HepG2 (cell line): Measurements from ENCODE around the gene MTARC1. TPM values are rescaled to one million over a fixed set of nuclear protein-coding genes. Genes with fewer than 3 reads are reported as not detected.

Experiments used
- FOXJ3 ChIP-seq: sonication (generic); formaldehyde crosslinking; IDR thresholded peaks from 2 replicates; pipeline ENCODE4 v1.4.0; 2020; ENCODE audit warnings: missing genetic modification reagents, mild to moderate bottlenecking, borderline replicate concordance
- GABPB1 ChIP-seq: IDR thresholded peaks from 2 replicates; pipeline ENCODE4 v1.6.1; 2016; ENCODE audit warnings: mild to moderate bottlenecking, missing genetic modification reagents, moderate library complexity, missing compliant biosample characterization
- GATAD2A ChIP-seq: IDR thresholded peaks from 2 replicates; pipeline ENCODE4 v1.6.1; 2016
- HOXA7 ChIP-seq: sonication (generic); formaldehyde crosslinking; IDR thresholded peaks from 2 replicates; pipeline ENCODE4 v1.8.1; 2022; ENCODE audit warnings: mild to moderate bottlenecking, missing genetic modification reagents, moderate library complexity
- HOXA9 ChIP-seq: sonication (generic); formaldehyde crosslinking; IDR thresholded peaks from 2 replicates; pipeline ENCODE4 v1.8.1; 2022; ENCODE audit warnings: missing genetic modification reagents, mild to moderate bottlenecking, moderate library complexity, borderline replicate concordance
- JARID2 ChIP-seq: sonication (generic); formaldehyde crosslinking; IDR thresholded peaks from 2 replicates; pipeline ENCODE4 v1.8.1; 2023; ENCODE audit warnings: missing genetic modification reagents, inconsistent platforms; ENCODE audit not compliant: insufficient replicate concordance
- KLF15 ChIP-seq: sonication (generic); formaldehyde crosslinking; IDR thresholded peaks from 2 replicates; pipeline ENCODE4 v1.8.1; 2023; ENCODE audit warnings: borderline replicate concordance, mild to moderate bottlenecking, inconsistent platforms, missing genetic modification reagents, mixed read lengths
- MED1 ChIP-seq: sonication (generic); formaldehyde crosslinking; IDR thresholded peaks from 2 replicates; pipeline ENCODE4 v1.4.0; 2020; ENCODE audit warnings: missing genetic modification reagents
- ONECUT2 ChIP-seq: sonication (generic); formaldehyde crosslinking; IDR thresholded peaks from 2 replicates; pipeline ENCODE4 v1.4.0; 2020; ENCODE audit warnings: missing genetic modification reagents
- ZSCAN9 ChIP-seq: IDR thresholded peaks from 2 replicates; pipeline ENCODE4 v1.6.1; 2016; ENCODE audit warnings: borderline replicate concordance
- polyA plus RNA-seq, 8 experiments: library from polyadenylated mRNA; depleted of rRNA in 3 of 8; stranded (reverse) in 7 of 8; unstranded in 1 of 8; fragments of >200 nt; fragmentation: Illumina TruSeq in 4 of 8; extraction: Trizol in 4 of 8; gene quantifications; 2 replicates each; pipeline versions ENCODE4 v1.2.1 to v1.2.3, GENCODE V29; 2011 to 2016; ENCODE audit warnings: low read depth in 4 of 8, missing spikeins in 1 of 8, mixed read lengths in 1 of 8; ENCODE audit not compliant: insufficient read depth in 1 of 8
- total RNA-seq, 5 experiments: library from RNA; depleted of rRNA; stranded (reverse); fragments of >200 nt; fragmentation: Illumina TruSeq; extraction: Trizol; gene quantifications; 2 replicates each; pipeline ENCODE4 v1.2.3, GENCODE V29; 2016; ENCODE audit warnings: low read depth in 1 of 5
- TF ChIP-seq, protein P1 (sequence below): sonication (generic); formaldehyde crosslinking; IDR thresholded peaks from 2 replicates; pipeline ENCODE4 v1.5.1; 2020; ENCODE audit warnings: mild to moderate bottlenecking, missing genetic modification reagents
- TF ChIP-seq, protein P2 (sequence below): sonication (generic); formaldehyde crosslinking; IDR thresholded peaks from 2 replicates; pipeline ENCODE4 v1.4.0; 2020; ENCODE audit warnings: mild to moderate bottlenecking, missing genetic modification reagents
- TF ChIP-seq, protein P3 (sequence below): IDR thresholded peaks from 2 replicates; pipeline ENCODE4 v1.6.1; 2016; ENCODE audit warnings: low read depth
- TF ChIP-seq, protein P4 (sequence below), 2 experiments: sonication (generic) in 1 of 2; formaldehyde crosslinking in 1 of 2; IDR thresholded peaks; 2 replicates each; pipeline versions ENCODE4 v1.4.0 to v1.6.1; 2018 to 2020; ENCODE audit warnings: missing genetic modification reagents in 2 of 2, borderline replicate concordance in 1 of 2, low read depth in 1 of 2, mild to moderate bottlenecking in 1 of 2, missing biosample characterization in 1 of 2
- TF ChIP-seq, protein P5 (sequence below): sonication (generic); formaldehyde crosslinking; IDR thresholded peaks from 2 replicates; pipeline ENCODE4 v1.5.1; 2020; ENCODE audit warnings: missing genetic modification reagents, mild to moderate bottlenecking, borderline replicate concordance
- TF ChIP-seq, protein P6 (sequence below): sonication (generic); formaldehyde crosslinking; IDR thresholded peaks from 2 replicates; pipeline ENCODE4 v1.5.0; 2020; ENCODE audit warnings: mild to moderate bottlenecking, missing genetic modification reagents

MTARC1 gene
- total and polyA plus RNA-seq, 2 of the 13 experiments (the other 11 are each of a cell fraction or from before 2014, with no cell fraction given) = 19.4 to 106 TPM

DNA sequence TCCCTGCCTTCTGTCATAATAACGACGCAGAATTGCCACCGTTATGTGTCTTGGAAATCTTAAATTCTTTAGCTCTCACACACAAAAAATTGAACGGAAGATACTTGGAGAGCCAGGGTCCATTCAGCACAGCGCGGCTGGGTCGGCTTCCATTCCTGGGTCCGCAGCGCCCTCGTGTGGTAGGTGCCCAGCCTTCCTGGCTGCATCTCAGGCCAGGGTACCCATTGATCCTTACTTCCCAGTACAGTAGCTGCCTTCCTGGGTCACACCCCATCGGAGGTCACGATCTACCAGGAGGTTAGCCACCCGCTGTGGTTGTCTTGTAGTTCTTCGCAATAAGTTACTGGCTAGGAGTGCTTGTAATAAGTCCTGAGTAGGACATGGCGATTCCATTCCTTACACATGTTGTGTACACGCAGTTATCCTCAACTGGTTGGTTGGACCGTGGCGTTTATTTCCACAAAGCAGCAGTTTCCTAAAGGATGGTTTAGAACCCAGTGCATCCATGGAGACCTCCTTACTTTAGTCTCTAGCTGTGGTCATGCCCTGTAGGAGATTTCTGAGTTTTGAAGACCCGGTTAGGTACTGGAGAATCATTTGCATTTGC, 9.9 kb upstream of the MTARC1 start (continued):
- TF ChIP-seq, protein P1, sequence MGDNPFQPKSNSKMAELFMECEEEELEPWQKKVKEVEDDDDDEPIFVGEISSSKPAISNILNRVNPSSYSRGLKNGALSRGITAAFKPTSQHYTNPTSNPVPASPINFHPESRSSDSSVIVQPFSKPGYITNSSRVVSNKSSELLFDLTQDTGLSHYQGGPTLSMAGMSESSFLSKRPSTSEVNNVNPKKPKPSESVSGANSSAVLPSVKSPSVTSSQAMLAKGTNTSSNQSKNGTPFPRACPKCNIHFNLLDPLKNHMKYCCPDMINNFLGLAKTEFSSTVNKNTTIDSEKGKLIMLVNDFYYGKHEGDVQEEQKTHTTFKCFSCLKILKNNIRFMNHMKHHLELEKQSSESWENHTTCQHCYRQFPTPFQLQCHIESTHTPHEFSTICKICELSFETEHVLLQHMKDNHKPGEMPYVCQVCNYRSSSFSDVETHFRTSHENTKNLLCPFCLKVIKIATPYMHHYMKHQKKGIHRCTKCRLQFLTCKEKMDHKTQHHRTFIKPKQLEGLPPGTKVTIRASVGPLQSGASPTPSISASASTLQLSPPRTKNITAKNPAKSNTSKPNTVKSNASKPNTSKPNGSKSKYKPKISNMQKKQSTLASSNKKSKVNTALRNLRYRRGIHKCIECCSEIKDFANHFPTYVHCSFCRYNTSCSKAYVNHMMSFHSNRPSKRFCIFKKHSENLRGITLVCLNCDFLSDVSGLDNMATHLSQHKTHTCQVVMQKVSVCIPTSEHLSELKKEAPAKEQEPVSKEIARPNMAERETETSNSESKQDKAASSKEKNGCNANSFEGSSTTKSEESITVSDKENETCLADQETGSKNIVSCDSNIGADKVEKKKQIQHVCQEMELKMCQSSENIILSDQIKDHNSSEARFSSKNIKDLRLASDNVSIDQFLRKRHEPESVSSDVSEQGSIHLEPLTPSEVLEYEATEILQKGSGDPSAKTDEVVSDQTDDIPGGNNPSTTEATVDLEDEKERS (CRISPR knock-in tag) = no peak
- TF ChIP-seq, protein P2, sequence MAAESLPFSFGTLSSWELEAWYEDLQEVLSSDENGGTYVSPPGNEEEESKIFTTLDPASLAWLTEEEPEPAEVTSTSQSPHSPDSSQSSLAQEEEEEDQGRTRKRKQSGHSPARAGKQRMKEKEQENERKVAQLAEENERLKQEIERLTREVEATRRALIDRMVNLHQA = no peak
- TF ChIP-seq HOXA7 (CRISPR knock-in tag) (no peak), ZSCAN9 (CRISPR knock-in tag) (no peak), GABPB1 (CRISPR knock-in tag) (peak; percentile 41; the same call in 1 of the 2 replicates), FOXJ3 (CRISPR knock-in tag) (no peak), MED1 (CRISPR knock-in tag) (peak; percentile 48; the same call in 1 of the 2 replicates), HOXA9 (CRISPR knock-in tag) (no peak), JARID2 (peak; percentile 76), GATAD2A (CRISPR knock-in tag) (0 out of 2 replicates have a peak, but pooled peaks have one; percentile 40), ONECUT2 (CRISPR knock-in tag) (no peak), KLF15 (no peak)
- TF ChIP-seq, protein P3, sequence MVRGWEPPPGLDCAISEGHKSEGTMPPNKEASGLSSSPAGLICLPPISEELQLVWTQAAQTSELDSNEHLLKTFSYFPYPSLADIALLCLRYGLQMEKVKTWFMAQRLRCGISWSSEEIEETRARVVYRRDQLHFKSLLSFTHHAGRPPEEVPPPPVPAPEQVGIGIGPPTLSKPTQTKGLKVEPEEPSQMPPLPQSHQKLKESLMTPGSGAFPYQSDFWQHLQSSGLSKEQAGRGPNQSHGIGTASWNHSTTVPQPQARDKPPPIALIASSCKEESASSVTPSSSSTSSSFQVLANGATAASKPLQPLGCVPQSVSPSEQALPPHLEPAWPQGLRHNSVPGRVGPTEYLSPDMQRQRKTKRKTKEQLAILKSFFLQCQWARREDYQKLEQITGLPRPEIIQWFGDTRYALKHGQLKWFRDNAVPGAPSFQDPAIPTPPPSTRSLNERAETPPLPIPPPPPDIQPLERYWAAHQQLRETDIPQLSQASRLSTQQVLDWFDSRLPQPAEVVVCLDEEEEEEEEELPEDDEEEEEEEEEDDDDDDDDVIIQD (CRISPR knock-in tag) = 0 out of 2 replicates have a peak, but pooled peaks have one; percentile 27
- TF ChIP-seq, protein P4, sequence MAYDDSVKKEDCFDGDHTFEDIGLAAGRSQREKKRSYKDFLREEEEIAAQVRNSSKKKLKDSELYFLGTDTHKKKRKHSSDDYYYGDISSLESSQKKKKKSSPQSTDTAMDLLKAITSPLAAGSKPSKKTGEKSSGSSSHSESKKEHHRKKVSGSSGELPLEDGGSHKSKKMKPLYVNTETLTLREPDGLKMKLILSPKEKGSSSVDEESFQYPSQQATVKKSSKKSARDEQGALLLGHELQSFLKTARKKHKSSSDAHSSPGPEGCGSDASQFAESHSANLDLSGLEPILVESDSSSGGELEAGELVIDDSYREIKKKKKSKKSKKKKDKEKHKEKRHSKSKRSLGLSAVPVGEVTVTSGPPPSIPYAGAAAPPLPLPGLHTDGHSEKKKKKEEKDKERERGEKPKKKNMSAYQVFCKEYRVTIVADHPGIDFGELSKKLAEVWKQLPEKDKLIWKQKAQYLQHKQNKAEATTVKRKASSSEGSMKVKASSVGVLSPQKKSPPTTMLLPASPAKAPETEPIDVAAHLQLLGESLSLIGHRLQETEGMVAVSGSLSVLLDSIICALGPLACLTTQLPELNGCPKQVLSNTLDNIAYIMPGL (CRISPR knock-in tag; IDR thresholded peaks at IDR 0.05; ENCODE audit: borderline replicate concordance in 1 of 2, low read depth in 1 of 2) = peak; percentile 35 to 67; a peak in 2 of 4 replicates
- TF ChIP-seq, protein P5, sequence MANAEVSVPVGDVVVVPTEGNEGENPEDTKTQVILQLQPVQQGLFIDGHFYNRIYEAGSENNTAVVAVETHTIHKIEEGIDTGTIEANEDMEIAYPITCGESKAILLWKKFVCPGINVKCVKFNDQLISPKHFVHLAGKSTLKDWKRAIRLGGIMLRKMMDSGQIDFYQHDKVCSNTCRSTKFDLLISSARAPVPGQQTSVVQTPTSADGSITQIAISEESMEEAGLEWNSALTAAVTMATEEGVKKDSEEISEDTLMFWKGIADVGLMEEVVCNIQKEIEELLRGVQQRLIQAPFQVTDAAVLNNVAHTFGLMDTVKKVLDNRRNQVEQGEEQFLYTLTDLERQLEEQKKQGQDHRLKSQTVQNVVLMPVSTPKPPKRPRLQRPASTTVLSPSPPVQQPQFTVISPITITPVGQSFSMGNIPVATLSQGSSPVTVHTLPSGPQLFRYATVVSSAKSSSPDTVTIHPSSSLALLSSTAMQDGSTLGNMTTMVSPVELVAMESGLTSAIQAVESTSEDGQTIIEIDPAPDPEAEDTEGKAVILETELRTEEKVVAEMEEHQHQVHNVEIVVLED (CRISPR knock-in tag) = no peak
- TF ChIP-seq, protein P6, sequence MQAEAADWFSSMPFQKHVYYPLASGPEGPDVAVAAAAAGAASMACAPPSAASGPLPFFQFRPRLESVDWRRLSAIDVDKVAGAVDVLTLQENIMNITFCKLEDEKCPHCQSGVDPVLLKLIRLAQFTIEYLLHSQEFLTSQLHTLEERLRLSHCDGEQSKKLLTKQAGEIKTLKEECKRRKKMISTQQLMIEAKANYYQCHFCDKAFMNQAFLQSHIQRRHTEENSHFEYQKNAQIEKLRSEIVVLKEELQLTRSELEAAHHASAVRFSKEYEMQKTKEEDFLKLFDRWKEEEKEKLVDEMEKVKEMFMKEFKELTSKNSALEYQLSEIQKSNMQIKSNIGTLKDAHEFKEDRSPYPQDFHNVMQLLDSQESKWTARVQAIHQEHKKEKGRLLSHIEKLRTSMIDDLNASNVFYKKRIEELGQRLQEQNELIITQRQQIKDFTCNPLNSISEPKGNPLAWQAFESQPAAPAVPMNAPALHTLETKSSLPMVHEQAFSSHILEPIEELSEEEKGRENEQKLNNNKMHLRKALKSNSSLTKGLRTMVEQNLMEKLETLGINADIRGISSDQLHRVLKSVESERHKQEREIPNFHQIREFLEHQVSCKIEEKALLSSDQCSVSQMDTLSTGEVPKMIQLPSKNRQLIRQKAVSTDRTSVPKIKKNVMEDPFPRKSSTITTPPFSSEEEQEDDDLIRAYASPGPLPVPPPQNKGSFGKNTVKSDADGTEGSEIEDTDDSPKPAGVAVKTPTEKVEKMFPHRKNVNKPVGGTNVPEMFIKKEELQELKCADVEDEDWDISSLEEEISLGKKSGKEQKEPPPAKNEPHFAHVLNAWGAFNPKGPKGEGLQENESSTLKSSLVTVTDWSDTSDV (CRISPR knock-in tag) = no peak
